ENCODE results near the gene SBK2.

DNA sequence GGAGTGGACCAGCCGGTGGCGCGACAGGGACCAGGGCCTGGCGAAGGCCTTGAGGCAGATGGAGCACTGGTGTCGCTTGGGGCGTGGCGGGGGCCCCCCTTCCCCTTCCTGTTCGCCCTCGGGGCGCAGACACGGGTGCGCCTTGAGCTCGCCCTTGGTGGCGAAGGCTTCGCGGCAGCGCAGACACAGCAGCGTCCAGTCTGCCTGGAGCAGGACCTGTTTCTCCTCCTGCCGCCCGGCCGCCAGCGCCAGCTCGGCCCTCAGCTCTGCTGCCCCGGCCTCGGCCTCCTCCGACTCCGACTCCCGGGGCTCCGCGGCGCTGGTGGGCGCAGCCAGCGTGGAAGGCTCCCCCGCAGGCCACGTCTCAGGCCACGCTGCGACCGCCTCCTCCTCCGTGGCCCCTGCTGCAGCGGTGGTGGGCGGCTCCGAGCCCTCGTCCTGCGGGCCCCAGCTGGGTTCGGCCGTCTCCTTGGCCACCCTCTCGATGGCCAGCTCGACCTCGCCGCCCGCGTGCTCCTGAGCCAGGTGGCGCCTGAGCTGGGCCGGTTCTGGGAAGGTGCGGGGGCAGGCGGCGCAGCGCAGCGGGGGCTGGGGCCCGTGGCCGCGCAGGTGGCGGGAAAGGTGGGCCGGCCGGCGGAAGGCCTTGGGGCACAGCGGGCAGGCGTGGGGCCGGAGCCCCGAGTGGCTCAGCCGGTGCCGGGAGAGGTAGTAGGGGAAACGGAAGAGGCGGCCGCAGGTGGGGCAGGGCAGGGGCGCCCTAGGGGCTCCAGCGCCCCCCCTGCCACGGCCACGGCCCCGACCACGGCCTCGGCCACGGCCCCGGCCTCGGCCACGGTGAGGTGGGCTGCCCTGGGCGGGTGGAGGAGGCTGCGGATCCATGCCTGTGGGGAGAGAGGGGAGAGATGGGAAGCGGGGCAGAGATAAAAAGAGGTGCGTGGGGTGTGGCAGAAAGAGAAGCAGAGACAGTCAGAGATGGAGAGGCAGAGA, 42.1 kb upstream of the SBK2 start:
- TF ChIP-seq, protein P1, sequence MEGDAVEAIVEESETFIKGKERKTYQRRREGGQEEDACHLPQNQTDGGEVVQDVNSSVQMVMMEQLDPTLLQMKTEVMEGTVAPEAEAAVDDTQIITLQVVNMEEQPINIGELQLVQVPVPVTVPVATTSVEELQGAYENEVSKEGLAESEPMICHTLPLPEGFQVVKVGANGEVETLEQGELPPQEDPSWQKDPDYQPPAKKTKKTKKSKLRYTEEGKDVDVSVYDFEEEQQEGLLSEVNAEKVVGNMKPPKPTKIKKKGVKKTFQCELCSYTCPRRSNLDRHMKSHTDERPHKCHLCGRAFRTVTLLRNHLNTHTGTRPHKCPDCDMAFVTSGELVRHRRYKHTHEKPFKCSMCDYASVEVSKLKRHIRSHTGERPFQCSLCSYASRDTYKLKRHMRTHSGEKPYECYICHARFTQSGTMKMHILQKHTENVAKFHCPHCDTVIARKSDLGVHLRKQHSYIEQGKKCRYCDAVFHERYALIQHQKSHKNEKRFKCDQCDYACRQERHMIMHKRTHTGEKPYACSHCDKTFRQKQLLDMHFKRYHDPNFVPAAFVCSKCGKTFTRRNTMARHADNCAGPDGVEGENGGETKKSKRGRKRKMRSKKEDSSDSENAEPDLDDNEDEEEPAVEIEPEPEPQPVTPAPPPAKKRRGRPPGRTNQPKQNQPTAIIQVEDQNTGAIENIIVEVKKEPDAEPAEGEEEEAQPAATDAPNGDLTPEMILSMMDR (IDR thresholded peaks at IDR 0.05 in 4 of 5, conservative IDR thresholded peaks at IDR 0.05 in 1 of 5) = no peak
- TF ChIP-seq POLR2A (IDR thresholded peaks at IDR 0.05) = no peak

Data from gastrocnemius medialis (tissue), 4 donors.